Loucy (cell line): ENCODE measurements around the gene ACSM5.

Experiments
- EZH2phosphoT487 ChIP-seq: fragments of 200-600 bp; IDR thresholded peaks from 2 replicates; pipeline ENCODE4 v1.6.1; 2018; ENCODE audit warnings: antibody characterized with exemption, mild to moderate bottlenecking, moderate library complexity, borderline replicate concordance
- TF ChIP-seq, protein P1 (sequence below): fragments of 200-600 bp; sonication (generic); conservative IDR thresholded peaks from 2 replicates; pipeline ENCODE4 v1.5.1; 2014; ENCODE audit warnings: mild to moderate bottlenecking, antibody characterized with exemption, low read length

- TF ChIP-seq, protein P1, sequence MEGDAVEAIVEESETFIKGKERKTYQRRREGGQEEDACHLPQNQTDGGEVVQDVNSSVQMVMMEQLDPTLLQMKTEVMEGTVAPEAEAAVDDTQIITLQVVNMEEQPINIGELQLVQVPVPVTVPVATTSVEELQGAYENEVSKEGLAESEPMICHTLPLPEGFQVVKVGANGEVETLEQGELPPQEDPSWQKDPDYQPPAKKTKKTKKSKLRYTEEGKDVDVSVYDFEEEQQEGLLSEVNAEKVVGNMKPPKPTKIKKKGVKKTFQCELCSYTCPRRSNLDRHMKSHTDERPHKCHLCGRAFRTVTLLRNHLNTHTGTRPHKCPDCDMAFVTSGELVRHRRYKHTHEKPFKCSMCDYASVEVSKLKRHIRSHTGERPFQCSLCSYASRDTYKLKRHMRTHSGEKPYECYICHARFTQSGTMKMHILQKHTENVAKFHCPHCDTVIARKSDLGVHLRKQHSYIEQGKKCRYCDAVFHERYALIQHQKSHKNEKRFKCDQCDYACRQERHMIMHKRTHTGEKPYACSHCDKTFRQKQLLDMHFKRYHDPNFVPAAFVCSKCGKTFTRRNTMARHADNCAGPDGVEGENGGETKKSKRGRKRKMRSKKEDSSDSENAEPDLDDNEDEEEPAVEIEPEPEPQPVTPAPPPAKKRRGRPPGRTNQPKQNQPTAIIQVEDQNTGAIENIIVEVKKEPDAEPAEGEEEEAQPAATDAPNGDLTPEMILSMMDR: no peak
- no peak for TF ChIP-seq EZH2phosphoT487
Measured at GRCh38 chr16:20402651-20403050, 6.7 kb upstream of the ACSM5 start.
